GM19328 (cell line): ENCODE data around the gene TMCC2.

ENCODE experiments used
- ATAC-seq: cut with Tn5 transposase; IDR thresholded peaks from one replicate; pipeline ENCODE4 v1.9.1; 2021; ENCODE audit warnings: mild to moderate bottlenecking, moderate library complexity; ENCODE audit not compliant: unreplicated experiment

The TMCC2 gene

GRCh38 chr1:205321959-205322283 lies 94.2 kb downstream of the TMCC2 start:
- ATAC-seq, result no peak
